Neural cell (in vitro differentiated cells): ENCODE results near the gene PNPLA2.

ENCODE experiments used
- CTCF ChIP-seq: fragments of 450-650 bp; IDR thresholded peaks from 2 replicates; pipeline ENCODE4 v1.5.1; 2014; ENCODE audit warnings: antibody characterized with exemption, mild to moderate bottlenecking, moderate library complexity; ENCODE audit not compliant: poor library complexity, severe bottlenecking
- EZH2 ChIP-seq: fragments of 200-600, 300-800 bp; shearing (Covaris generic), sonication (generic); IDR thresholded peaks from 2 replicates; pipeline ENCODE4 v1.6.1; 2014; ENCODE audit warnings: antibody characterized with exemption, low read length, borderline replicate concordance, mild to moderate bottlenecking; ENCODE audit not compliant: insufficient read depth, poor library complexity, severe bottlenecking
- POLR2AphosphoS5 ChIP-seq: IDR thresholded peaks from 2 replicates; pipeline ENCODE4 v1.6.1; 2012
- REST ChIP-seq: IDR thresholded peaks from 2 replicates; pipeline ENCODE4 v1.6.1; 2012; ENCODE audit warnings: borderline replicate concordance

DNA sequence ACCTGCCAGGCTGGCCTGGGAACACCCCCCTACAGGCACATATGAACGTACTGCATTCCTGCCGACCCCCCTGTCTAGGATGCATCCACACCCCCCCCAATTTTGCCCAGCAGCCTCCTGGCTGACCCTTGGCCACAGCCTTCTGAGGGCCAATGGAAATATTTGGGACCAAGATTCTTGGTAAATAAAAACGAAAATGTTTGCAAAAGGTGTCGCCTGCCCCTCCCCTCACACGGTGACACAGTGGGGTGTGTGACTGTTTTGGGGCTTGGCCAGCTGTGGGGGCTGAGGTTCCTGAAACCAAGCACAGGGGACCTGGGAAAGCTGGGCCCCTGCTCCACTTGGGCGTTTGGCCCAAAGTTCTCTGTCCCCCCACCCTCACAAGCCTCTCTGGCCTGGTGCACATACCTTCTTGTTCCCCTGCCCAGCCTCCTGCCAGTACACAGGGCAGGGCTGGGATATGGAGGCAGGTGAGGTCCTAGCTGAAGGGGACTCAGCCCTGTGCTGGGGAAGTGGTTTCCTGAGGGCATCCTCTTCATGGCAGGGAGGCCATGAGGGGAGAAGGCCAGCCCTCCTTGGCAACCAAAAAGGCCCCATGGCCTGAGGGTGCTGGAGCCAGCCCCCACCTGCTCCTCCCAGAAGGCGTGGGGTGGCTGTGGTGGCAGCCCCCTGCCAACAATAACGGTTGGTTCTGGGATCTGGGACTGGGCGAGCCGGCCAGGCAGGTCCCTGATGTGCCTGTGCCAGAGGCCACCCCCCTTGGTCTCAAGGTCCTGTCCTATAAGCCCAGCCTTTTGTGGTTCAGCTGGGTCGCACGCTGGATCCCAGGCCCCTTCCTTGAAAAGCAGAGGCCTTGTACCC lies 6.9 kb downstream of the PNPLA2 start:
- TF ChIP-seq REST (no peak), POLR2AphosphoS5 (no peak), CTCF (no peak), EZH2 (no peak)
